Measurements from ENCODE around the gene PHF19. TPM values are rescaled to one million over a fixed set of nuclear protein-coding genes. Genes with fewer than 3 reads are reported as not detected.

Gene PHF19
- total and polyA plus RNA-seq, 2 experiments from 2014 or later, result 16.8 to 31.0 TPM

GRCh38 chr9:120841930-120842684 lies 34.9 kb downstream of the PHF19 start (continued):
- TF ChIP-seq ETS1 (IDR thresholded peaks at IDR 0.05) (no peak), REST (IDR thresholded peaks at IDR 0.05; ENCODE audit: unreplicated experiment) (no peak)

- Histone ChIP-seq H3K4me3 (no peak overlapping the region), H3K27ac (ENCODE audit: low read depth) (peak overlapping the region; percentile 6; the same call in 1 of the 2 replicates), H3K9me2 (ENCODE audit: insufficient read depth) (no peaks in the 10 kb centered on the region), H2AFZ (no peak overlapping the region), H4K20me1 (replicated peaks; ENCODE audit: insufficient read depth) (peaks cover 15% of the 10 kb centered on the region; the same call in 1 of the 2 replicates), H3K36me3 (ENCODE audit: insufficient read depth) (peaks cover 10% of the 10 kb centered on the region; the same call in 1 of the 2 replicates), H3K4me1 (ENCODE audit: insufficient read depth) (peaks cover 5% of the 10 kb centered on the region), H3K79me2 (replicated peaks; ENCODE audit: insufficient read depth) (peaks cover 83% of the 10 kb centered on the region), H3F3A (replicated peaks; ENCODE audit: low read depth) (no peaks in the 10 kb centered on the region), H3K27me3 (ENCODE audit: insufficient read depth) (no peaks in the 10 kb centered on the region), H3K4me2 (no peak overlapping the region)
- Mint-ChIP-seq H3K27me3 (ENCODE audit: insufficient read depth, low read depth, poor library complexity) (peaks cover 8% of the 10 kb centered on the region), H3K4me3 (no peak overlapping the region; the same call in 2 of the 3 replicates), H3K27ac (peak overlapping the region; percentile 78), H3K9me3 (no peaks in the 10 kb centered on the region), H3K4me1 (peaks cover 23% of the 10 kb centered on the region), H3K36me3 (ENCODE audit: low read depth) (peaks cover 27% of the 10 kb centered on the region)
- DNase-seq (ENCODE audit: low spot score) (peak; percentile 28), ATAC-seq (no peak)
- TF ChIP-seq CREB1 (CRISPR knock-in tag; IDR thresholded peaks at IDR 0.05; ENCODE audit: low read depth) (no peak), EZH2 (IDR thresholded peaks at IDR 0.05; ENCODE audit: low read depth, unreplicated experiment) (no peak), ZNF331 (CRISPR knock-in tag; IDR thresholded peaks at IDR 0.05; ENCODE audit: low read depth) (no peak), EZH2phosphoT487 (IDR thresholded peaks at IDR 0.05; ENCODE audit: unreplicated experiment) (no peak), ZNF462 (CRISPR knock-in tag; IDR thresholded peaks at IDR 0.05) (no peak), POLR2AphosphoS5 (IDR thresholded peaks at IDR 0.05; ENCODE audit: low read depth) (no peak), REST (IDR thresholded peaks at IDR 0.05; ENCODE audit: unreplicated experiment) (no peak), STAT1 (IDR thresholded peaks at IDR 0.05; ENCODE audit: unreplicated experiment) (no peak)
Measured at GRCh38 chr9:120839146-120839545, 37.8 kb downstream of the PHF19 start.

All from GM23338 (cell line).